ENCODE data around the gene NRM. TPM values are rescaled to one million over a fixed set of nuclear protein-coding genes. Genes with fewer than 3 reads are reported as not detected.

Gene NRM
- total RNA-seq, 1 experiment from 2014 or later, result 31.2 TPM

- TF ChIP-seq, protein P1, sequence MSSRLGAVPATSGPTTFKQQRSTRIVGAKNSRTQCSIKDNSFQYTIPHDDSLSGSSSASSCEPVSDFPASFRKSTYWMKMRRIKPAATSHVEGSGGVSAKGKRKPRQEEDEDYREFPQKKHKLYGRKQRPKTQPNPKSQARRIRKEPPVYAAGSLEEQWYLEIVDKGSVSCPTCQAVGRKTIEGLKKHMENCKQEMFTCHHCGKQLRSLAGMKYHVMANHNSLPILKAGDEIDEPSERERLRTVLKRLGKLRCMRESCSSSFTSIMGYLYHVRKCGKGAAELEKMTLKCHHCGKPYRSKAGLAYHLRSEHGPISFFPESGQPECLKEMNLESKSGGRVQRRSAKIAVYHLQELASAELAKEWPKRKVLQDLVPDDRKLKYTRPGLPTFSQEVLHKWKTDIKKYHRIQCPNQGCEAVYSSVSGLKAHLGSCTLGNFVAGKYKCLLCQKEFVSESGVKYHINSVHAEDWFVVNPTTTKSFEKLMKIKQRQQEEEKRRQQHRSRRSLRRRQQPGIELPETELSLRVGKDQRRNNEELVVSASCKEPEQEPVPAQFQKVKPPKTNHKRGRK (CRISPR knock-in tag; IDR thresholded peaks at IDR 0.05; ENCODE audit: borderline replicate concordance), result no peak
- peak; percentile 77; the same call in 1 of the 2 replicates for TF ChIP-seq ZNF416 (CRISPR knock-in tag; IDR thresholded peaks at IDR 0.05)
- no peak for TF ChIP-seq TCF7 (CRISPR knock-in tag; IDR thresholded peaks at IDR 0.05; ENCODE audit: low read depth)
- TF ChIP-seq PRDM15 (CRISPR knock-in tag; IDR thresholded peaks at IDR 0.05), result no peak
- 0 out of 2 replicates have a peak, but pooled peaks have one; percentile 7 for TF ChIP-seq ZNF671 (CRISPR knock-in tag; IDR thresholded peaks at IDR 0.05)
- TF ChIP-seq, protein P2, sequence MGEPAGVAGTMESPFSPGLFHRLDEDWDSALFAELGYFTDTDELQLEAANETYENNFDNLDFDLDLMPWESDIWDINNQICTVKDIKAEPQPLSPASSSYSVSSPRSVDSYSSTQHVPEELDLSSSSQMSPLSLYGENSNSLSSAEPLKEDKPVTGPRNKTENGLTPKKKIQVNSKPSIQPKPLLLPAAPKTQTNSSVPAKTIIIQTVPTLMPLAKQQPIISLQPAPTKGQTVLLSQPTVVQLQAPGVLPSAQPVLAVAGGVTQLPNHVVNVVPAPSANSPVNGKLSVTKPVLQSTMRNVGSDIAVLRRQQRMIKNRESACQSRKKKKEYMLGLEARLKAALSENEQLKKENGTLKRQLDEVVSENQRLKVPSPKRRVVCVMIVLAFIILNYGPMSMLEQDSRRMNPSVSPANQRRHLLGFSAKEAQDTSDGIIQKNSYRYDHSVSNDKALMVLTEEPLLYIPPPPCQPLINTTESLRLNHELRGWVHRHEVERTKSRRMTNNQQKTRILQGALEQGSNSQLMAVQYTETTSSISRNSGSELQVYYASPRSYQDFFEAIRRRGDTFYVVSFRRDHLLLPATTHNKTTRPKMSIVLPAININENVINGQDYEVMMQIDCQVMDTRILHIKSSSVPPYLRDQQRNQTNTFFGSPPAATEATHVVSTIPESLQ (CRISPR knock-in tag; IDR thresholded peaks at IDR 0.05), result no peak
- no peak for TF ChIP-seq RELA (CRISPR knock-in tag; IDR thresholded peaks at IDR 0.05; ENCODE audit: borderline replicate concordance)
- peak; percentile 59; the same call in 1 of the 2 replicates for TF ChIP-seq NFATC4 (CRISPR knock-in tag; IDR thresholded peaks at IDR 0.05)
- TF ChIP-seq, protein P3, sequence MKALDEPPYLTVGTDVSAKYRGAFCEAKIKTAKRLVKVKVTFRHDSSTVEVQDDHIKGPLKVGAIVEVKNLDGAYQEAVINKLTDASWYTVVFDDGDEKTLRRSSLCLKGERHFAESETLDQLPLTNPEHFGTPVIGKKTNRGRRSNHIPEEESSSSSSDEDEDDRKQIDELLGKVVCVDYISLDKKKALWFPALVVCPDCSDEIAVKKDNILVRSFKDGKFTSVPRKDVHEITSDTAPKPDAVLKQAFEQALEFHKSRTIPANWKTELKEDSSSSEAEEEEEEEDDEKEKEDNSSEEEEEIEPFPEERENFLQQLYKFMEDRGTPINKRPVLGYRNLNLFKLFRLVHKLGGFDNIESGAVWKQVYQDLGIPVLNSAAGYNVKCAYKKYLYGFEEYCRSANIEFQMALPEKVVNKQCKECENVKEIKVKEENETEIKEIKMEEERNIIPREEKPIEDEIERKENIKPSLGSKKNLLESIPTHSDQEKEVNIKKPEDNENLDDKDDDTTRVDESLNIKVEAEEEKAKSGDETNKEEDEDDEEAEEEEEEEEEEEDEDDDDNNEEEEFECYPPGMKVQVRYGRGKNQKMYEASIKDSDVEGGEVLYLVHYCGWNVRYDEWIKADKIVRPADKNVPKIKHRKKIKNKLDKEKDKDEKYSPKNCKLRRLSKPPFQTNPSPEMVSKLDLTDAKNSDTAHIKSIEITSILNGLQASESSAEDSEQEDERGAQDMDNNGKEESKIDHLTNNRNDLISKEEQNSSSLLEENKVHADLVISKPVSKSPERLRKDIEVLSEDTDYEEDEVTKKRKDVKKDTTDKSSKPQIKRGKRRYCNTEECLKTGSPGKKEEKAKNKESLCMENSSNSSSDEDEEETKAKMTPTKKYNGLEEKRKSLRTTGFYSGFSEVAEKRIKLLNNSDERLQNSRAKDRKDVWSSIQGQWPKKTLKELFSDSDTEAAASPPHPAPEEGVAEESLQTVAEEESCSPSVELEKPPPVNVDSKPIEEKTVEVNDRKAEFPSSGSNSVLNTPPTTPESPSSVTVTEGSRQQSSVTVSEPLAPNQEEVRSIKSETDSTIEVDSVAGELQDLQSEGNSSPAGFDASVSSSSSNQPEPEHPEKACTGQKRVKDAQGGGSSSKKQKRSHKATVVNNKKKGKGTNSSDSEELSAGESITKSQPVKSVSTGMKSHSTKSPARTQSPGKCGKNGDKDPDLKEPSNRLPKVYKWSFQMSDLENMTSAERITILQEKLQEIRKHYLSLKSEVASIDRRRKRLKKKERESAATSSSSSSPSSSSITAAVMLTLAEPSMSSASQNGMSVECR (CRISPR knock-in tag; IDR thresholded peaks at IDR 0.05; ENCODE audit: borderline replicate concordance), result no peak
- no peak for TF ChIP-seq JUN (CRISPR knock-in tag; IDR thresholded peaks at IDR 0.05)
- peak; percentile 25; the same call in 1 of the 2 replicates for TF ChIP-seq ZMAT4 (CRISPR knock-in tag; IDR thresholded peaks at IDR 0.05)
- no peak; the same call in 1 of the 2 replicates for TF ChIP-seq EMX1 (CRISPR knock-in tag; IDR thresholded peaks at IDR 0.05)
- TF ChIP-seq SMAD4 (CRISPR knock-in tag; IDR thresholded peaks at IDR 0.05), result no peak
- TF ChIP-seq SP1 (CRISPR knock-in tag; conservative IDR thresholded peaks at IDR 0.05), result no peak
- TF ChIP-seq MXD4 (CRISPR knock-in tag; IDR thresholded peaks at IDR 0.05; ENCODE audit: borderline replicate concordance), result no peak
- TF ChIP-seq, protein P4, sequence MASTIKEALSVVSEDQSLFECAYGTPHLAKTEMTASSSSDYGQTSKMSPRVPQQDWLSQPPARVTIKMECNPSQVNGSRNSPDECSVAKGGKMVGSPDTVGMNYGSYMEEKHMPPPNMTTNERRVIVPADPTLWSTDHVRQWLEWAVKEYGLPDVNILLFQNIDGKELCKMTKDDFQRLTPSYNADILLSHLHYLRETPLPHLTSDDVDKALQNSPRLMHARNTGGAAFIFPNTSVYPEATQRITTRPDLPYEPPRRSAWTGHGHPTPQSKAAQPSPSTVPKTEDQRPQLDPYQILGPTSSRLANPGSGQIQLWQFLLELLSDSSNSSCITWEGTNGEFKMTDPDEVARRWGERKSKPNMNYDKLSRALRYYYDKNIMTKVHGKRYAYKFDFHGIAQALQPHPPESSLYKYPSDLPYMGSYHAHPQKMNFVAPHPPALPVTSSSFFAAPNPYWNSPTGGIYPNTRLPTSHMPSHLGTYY (CRISPR knock-in tag; IDR thresholded peaks at IDR 0.05), result peak; percentile 68
- no peak for TF ChIP-seq ELF4 (CRISPR knock-in tag; IDR thresholded peaks at IDR 0.05; ENCODE audit: low read depth)
- TF ChIP-seq CREB1 (CRISPR knock-in tag; IDR thresholded peaks at IDR 0.05), result no peak
- TF ChIP-seq ZNF396 (CRISPR knock-in tag; IDR thresholded peaks at IDR 0.05; ENCODE audit: borderline replicate concordance), result no peak
These were observed 36.0 kb upstream of the NRM start (continued) for GRCh38 chr6:30726506-30727413.

All from WTC11 (cell line).